ENCODE measurements around the gene PYCR2.
A peak's percentile ranks its signal among the peaks of the same experiment; 100 is the strongest.

PYCR2 gene

GRCh38 chr1:225879521-225880221, 44.4 kb downstream of the PYCR2 start:
- no peaks in the 10 kb centered on the region for H3K79me2 ChIP-seq (ENCODE audit: insufficient read depth, low read length)
- H3K9me3 ChIP-seq (ENCODE audit: insufficient read depth, low read length): no peaks in the 10 kb centered on the region
- no peaks in the 10 kb centered on the region for H3F3A ChIP-seq (ENCODE audit: insufficient read depth)
- TF ChIP-seq, protein P1, sequence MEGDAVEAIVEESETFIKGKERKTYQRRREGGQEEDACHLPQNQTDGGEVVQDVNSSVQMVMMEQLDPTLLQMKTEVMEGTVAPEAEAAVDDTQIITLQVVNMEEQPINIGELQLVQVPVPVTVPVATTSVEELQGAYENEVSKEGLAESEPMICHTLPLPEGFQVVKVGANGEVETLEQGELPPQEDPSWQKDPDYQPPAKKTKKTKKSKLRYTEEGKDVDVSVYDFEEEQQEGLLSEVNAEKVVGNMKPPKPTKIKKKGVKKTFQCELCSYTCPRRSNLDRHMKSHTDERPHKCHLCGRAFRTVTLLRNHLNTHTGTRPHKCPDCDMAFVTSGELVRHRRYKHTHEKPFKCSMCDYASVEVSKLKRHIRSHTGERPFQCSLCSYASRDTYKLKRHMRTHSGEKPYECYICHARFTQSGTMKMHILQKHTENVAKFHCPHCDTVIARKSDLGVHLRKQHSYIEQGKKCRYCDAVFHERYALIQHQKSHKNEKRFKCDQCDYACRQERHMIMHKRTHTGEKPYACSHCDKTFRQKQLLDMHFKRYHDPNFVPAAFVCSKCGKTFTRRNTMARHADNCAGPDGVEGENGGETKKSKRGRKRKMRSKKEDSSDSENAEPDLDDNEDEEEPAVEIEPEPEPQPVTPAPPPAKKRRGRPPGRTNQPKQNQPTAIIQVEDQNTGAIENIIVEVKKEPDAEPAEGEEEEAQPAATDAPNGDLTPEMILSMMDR (IDR thresholded peaks at IDR 0.05; ENCODE audit: insufficient read depth, low read length, poor library complexity, severe bottlenecking): no peak
- TF ChIP-seq EZH2phosphoT487 (conservative IDR thresholded peaks at IDR 0.05; ENCODE audit: low read length): no peak
- no peak overlapping the region for H3K27ac ChIP-seq (ENCODE audit: low read depth, low read length)
- H3K9ac ChIP-seq (ENCODE audit: low read length): no peak overlapping the region
- no peak overlapping the region for H3K4me3 ChIP-seq (ENCODE audit: insufficient read depth, low read length, poor library complexity, severe bottlenecking)
- no peaks in the 10 kb centered on the region for H3K36me3 ChIP-seq (ENCODE audit: low read length)
- H2AFZ ChIP-seq (ENCODE audit: low read depth, low read length, severe bottlenecking): no peak overlapping the region
- H3K9me2 ChIP-seq (replicated peaks; ENCODE audit: insufficient read depth, low read length): no peaks in the 10 kb centered on the region
- H4K20me1 ChIP-seq (ENCODE audit: low read depth, low read length): no peaks in the 10 kb centered on the region
- no peaks in the 10 kb centered on the region for H3K27me3 ChIP-seq (ENCODE audit: low read length)
- H3K4me2 ChIP-seq (ENCODE audit: low read depth, low read length, poor library complexity, severe bottlenecking): no peak overlapping the region

- Histone ChIP-seq H2AFZ (ENCODE audit: low read depth, low read length, severe bottlenecking) (no peak overlapping the region), H3K36me3 (ENCODE audit: low read length) (no peaks in the 10 kb centered on the region), H4K20me1 (ENCODE audit: low read depth, low read length) (no peaks in the 10 kb centered on the region), H3F3A (ENCODE audit: insufficient read depth) (no peaks in the 10 kb centered on the region), H3K9me3 (ENCODE audit: insufficient read depth, low read length) (no peaks in the 10 kb centered on the region), H3K27me3 (ENCODE audit: low read length) (no peaks in the 10 kb centered on the region), H3K9ac (ENCODE audit: low read length) (no peak overlapping the region), H3K4me2 (ENCODE audit: low read depth, low read length, poor library complexity, severe bottlenecking) (no peak overlapping the region), H3K9me2 (replicated peaks; ENCODE audit: insufficient read depth, low read length) (no peaks in the 10 kb centered on the region), H3K4me3 (ENCODE audit: insufficient read depth, low read length, poor library complexity, severe bottlenecking) (no peak overlapping the region), H3K27ac (ENCODE audit: low read depth, low read length) (no peak overlapping the region), H3K79me2 (ENCODE audit: insufficient read depth, low read length) (no peaks in the 10 kb centered on the region)
- no peak for TF ChIP-seq EZH2phosphoT487 (conservative IDR thresholded peaks at IDR 0.05; ENCODE audit: low read length)
- TF ChIP-seq, protein P1 (IDR thresholded peaks at IDR 0.05; ENCODE audit: insufficient read depth, low read length, poor library complexity, severe bottlenecking): no peak
Measured at GRCh38 chr1:225878282-225878681, 45.8 kb downstream of the PYCR2 start.

DNA sequence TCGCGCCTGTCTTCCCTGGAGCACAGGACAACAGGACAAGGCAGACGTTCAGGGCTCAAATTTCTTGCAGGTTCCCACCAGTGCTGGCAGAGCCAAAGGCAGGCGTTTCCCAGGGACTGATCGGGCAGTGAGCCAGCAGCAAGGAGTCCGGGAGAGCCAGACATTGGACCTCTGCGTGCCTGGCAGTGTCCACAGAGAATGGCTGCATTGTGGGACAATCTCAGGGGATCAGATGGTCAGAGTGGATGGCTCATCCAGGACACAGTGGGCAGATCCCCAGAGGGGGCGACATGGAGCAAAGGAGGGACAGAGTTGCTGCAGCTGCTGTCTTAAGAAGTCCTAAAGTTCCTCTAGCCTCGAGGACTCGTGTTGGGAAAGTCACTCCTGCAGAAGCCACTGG, 46.5 kb downstream of the PYCR2 start:
- Histone ChIP-seq H3K4me3 (ENCODE audit: insufficient read depth, low read length, poor library complexity, severe bottlenecking) (no peak overlapping the region), H3K9me3 (ENCODE audit: insufficient read depth, low read length) (no peaks in the 10 kb centered on the region), H2AFZ (ENCODE audit: low read depth, low read length, severe bottlenecking) (no peak overlapping the region), H3K27ac (ENCODE audit: low read depth, low read length) (no peak overlapping the region), H3K79me2 (ENCODE audit: insufficient read depth, low read length) (no peaks in the 10 kb centered on the region), H4K20me1 (ENCODE audit: low read depth, low read length) (no peaks in the 10 kb centered on the region), H3K4me2 (ENCODE audit: low read depth, low read length, poor library complexity, severe bottlenecking) (no peak overlapping the region), H3K9me2 (replicated peaks; ENCODE audit: insufficient read depth, low read length) (no peaks in the 10 kb centered on the region), H3K36me3 (ENCODE audit: low read length) (no peaks in the 10 kb centered on the region), H3K27me3 (ENCODE audit: low read length) (no peaks in the 10 kb centered on the region), H3F3A (ENCODE audit: insufficient read depth) (no peaks in the 10 kb centered on the region), H3K9ac (ENCODE audit: low read length) (no peak overlapping the region)
- TF ChIP-seq, protein P1 (IDR thresholded peaks at IDR 0.05; ENCODE audit: insufficient read depth, low read length, poor library complexity, severe bottlenecking): peak; percentile 33
- TF ChIP-seq EZH2phosphoT487 (conservative IDR thresholded peaks at IDR 0.05; ENCODE audit: low read length): no peak

Measured in SU-DHL-6 (cell line).